ENCODE results near the gene MYO1A.

MYO1A gene

DNA sequence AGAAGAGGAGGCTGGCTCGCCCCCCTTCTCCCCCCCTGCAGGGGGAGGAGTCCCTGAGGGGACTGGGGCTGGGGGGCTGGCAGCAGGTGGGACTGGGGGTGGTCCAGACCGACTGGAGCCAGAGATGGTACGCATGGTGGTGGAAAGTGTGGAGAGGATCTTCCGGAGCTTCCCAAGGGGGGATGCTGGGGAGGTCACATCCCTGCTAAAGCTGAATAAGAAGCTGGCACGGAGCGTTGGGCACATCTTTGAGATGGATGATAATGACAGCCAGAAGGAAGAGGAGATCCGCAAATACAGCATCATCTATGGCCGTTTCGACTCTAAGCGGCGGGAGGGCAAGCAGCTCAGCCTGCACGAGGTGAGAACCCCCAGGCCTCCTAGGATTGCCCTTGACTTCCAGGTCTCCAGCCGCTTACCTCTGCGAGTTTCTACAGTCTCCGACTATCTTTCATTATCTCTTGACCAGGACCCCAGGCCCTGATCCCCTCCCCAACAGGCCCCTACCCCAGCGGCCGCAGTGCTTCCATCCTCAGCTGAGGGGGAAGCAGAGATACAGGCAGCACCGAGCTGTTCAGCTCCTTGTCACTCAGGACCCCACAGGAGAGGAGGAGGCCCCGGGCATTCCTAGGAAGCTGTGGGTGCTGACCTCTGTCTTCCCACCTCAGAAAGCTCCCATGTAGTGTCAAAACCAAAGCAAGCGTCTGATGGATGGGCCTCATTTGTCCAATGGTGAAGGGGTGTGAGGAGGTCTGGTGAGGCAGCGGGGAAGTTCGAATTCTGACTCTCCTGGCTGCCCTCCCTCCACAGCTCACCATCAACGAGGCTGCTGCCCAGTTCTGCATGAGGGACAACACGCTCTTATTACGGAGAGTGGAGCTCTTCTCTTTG, 42.0 kb upstream of the MYO1A start:
- ATAC-seq (replicated peaks) (no peak), DNase-seq (no peak)
- Mint-ChIP-seq H3K4me3 (no peak overlapping the region), H3K27ac (peak overlapping the region; percentile 76 to 91), H3K4me1 (ENCODE audit: low read depth in 2 of 2) (peaks cover 31 to 41% of the 10 kb centered on the region in 2 donors), H3K27me3 (no peaks in the 10 kb centered on the region), H3K36me3 (ENCODE audit: insufficient read depth) (peaks cover 29% of the 10 kb centered on the region), H3K9me3 (no peaks in the 10 kb centered on the region)

DNA sequence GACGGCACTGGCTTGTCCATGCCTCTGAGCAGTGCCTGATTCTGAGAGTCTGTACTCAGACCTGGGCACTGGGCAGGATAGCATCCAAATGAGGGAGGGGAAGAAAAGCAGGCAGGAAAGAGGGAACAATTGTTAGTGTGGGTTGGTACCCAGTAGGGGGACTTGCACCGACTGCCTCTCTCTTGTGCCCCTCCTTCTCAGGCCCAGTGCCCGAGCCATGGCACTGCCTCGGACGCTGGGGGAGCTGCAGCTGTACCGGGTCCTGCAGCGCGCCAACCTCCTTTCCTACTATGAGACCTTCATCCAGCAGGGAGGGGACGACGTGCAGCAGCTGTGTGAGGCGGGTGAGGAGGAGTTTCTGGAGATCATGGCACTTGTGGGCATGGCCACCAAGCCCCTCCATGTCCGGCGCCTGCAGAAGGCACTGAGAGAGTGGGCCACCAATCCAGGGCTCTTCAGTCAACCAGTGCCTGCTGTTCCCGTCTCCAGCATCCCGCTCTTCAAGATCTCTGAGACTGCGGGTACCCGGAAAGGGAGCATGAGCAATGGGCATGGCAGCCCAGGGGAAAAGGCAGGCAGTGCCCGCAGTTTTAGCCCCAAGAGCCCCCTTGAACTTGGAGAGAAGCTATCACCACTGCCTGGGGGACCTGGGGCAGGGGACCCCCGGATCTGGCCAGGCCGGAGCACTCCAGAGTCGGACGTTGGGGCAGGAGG, 41.2 kb upstream of the MYO1A start:
- Mint-ChIP-seq H3K27me3 (no peaks in the 10 kb centered on the region), H3K36me3 (ENCODE audit: insufficient read depth) (peaks cover 24% of the 10 kb centered on the region)
- DNase-seq, result no peak

DNA sequence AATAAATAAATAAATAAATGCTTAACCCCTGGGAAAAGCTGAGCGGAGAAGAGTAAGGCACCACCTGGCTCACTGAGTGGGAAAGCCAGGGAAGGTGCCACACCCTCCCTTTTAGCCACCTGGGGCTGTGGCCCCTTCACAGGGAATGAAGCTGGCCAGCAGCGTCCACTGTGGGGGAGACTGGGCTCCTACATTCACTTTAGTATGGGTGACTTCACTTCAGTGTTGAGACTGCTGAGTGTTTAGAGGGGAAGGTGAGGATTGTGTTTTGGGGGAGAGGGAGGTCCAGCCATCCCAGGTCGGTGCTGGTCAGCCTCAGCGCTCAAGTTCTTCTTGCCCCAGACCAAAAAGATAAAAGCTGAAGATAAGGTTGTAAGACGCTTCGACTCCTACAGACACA, 40.6 kb upstream of the MYO1A start:
- Mint-ChIP-seq H3K36me3 (ENCODE audit: insufficient read depth) (peaks cover 22% of the 10 kb centered on the region), H3K9me3 (no peaks in the 10 kb centered on the region), H3K27ac (no peak overlapping the region), H3K4me3 (peak overlapping the region in 1 of 2 donors; percentile 95), H3K4me1 (ENCODE audit: low read depth in 2 of 2) (peaks cover 43 to 48% of the 10 kb centered on the region in 2 donors), H3K27me3 (no peaks in the 10 kb centered on the region)
- ATAC-seq (replicated peaks) (no peak), DNase-seq (no peak)

More for the DNA sequence above, 41.2 kb upstream of the MYO1A start:
- no peak for ATAC-seq (replicated peaks)
- peak overlapping the region; percentile 41 to 76 for H3K27ac Mint-ChIP-seq
- no peaks in the 10 kb centered on the region for H3K9me3 Mint-ChIP-seq
- peak overlapping the region in 1 of 2 donors; percentile 14 for H3K4me3 Mint-ChIP-seq
- peaks cover 38 to 44% of the 10 kb centered on the region in 2 donors for H3K4me1 Mint-ChIP-seq (ENCODE audit: low read depth in 2 of 2)

DNA sequence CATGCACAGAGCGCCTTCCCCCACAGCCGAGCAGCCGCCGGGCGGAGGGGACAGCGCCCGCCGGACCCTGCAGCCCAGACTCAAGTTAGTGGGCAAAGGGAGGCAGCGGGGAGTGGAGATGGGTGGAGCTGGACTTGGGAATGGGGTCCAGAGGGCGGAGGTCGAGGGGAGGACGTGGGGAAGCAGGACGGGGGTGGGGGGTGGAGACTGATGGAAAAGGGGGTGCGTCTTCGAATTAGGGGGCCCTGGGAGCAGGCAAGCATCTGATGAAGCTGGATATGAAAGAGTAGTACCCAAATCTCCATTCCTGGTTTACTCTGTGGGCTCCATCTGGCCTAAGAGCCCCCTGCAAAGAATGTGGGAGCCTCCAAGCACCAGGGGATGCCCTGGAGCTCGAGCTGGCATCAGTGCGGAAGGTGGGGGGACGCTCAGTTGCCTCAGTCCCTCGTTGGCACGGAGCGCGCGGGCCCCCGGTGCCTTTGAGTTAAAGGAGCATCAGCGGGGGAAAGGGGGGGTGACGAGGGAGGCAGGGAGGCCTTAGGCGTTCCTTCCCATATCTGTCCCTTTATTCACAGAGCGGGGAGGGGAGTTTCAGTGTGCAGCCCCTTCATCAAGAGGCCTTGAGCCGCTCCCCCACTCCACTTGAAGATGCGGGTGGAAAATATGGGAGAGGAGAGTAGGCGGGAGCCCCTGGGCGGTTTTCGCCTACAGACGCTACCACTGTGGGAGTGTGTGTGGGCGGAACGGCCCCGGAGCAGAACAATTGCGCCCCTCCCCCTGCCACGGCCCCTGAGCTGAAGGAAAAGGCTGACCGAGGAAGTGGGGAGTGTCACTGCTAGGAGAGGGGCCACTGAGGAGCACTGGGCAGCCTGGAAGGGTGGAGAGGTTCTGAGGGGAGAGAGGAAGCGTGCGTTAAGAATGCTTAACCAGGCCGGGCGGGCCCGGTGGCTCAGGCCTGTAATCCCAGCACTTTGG, 39.6 kb upstream of the MYO1A start:
- H3K36me3 Mint-ChIP-seq (ENCODE audit: insufficient read depth), result peaks cover 19% of the 10 kb centered on the region
- peak in 1 of 3 experiments; percentile 15 for DNase-seq

DNA sequence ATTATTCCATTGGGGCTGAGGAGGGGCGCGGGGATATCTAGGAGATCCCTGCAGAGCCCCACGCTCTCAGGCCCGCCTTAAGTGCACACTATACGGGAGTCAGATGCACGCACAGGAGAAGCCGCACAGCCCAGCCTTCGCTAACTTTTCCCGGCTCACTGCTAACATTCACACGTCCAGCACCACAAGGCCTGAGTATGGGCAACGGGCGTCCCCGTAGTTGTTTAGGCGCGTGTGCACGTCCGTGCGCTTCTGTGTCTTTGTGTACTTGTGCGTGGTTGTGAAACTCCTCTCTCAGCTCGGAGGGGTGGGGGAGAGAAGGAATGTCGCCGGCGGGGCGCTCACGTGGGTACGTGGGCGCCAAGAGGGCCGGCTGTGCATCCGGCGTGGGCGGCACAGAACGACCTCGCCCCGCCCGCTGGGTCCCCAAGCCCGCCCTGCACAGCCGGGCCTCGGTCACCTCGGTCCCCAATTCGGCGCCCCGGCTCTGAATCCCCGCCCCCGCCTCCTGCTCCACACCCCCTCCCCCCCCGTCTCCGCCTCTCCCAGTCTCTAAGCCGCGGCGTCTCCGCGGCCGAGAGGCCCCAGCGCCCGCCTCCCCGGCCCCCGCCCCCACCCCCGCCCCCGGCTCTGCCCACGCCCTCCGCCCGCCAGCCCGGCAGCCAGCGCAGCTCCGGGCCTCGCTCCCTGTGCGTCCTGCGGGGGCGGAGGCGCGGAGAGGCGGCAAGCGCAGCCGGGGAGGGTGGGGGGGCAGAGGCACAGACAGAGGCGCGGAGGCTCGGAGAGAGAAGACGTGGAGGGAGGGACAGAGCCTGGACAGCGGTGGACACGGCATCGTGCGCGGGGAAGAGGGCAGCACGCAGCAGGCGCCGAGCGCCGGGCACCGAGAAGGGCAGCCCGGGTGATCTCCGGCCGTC, 38.7 kb upstream of the MYO1A start, which contains the start of gene NAB2:
Gene NAB2, plus strand, starts transcription at position 761 of the 917 bp plus-strand sequence. CDS start 158 bp downstream, outside the sequence.
- H3K4me3 Mint-ChIP-seq, result peak within 1 kb of the TSS; percentile 93 to 95
- no peaks in the 10 kb centered on the region for H3K9me3 Mint-ChIP-seq
- peaks cover 39 to 49% of the 10 kb centered on the region in 2 donors for H3K4me1 Mint-ChIP-seq (ENCODE audit: low read depth in 2 of 2)
- H3K36me3 Mint-ChIP-seq (ENCODE audit: insufficient read depth), result peaks cover 19% of the 10 kb centered on the region
- no peaks in the 10 kb centered on the region for H3K27me3 Mint-ChIP-seq
- peak; percentile 73 for ATAC-seq (replicated peaks)
- DNase-seq, result peak; percentile 80 to 88 (median 86)
- H3K27ac Mint-ChIP-seq, result peak within 1 kb of the TSS; percentile 96

More for the DNA sequence above, 39.6 kb upstream of the MYO1A start:
- peak overlapping the region; percentile 54 to 86 for H3K27ac Mint-ChIP-seq
- H3K27me3 Mint-ChIP-seq, result no peaks in the 10 kb centered on the region
- H3K4me1 Mint-ChIP-seq (ENCODE audit: low read depth in 2 of 2), result peaks cover 43 to 51% of the 10 kb centered on the region in 2 donors
- ATAC-seq (replicated peaks), result no peak
- H3K4me3 Mint-ChIP-seq, result peak overlapping the region; percentile 93 to 95
- H3K9me3 Mint-ChIP-seq, result no peaks in the 10 kb centered on the region

DNA sequence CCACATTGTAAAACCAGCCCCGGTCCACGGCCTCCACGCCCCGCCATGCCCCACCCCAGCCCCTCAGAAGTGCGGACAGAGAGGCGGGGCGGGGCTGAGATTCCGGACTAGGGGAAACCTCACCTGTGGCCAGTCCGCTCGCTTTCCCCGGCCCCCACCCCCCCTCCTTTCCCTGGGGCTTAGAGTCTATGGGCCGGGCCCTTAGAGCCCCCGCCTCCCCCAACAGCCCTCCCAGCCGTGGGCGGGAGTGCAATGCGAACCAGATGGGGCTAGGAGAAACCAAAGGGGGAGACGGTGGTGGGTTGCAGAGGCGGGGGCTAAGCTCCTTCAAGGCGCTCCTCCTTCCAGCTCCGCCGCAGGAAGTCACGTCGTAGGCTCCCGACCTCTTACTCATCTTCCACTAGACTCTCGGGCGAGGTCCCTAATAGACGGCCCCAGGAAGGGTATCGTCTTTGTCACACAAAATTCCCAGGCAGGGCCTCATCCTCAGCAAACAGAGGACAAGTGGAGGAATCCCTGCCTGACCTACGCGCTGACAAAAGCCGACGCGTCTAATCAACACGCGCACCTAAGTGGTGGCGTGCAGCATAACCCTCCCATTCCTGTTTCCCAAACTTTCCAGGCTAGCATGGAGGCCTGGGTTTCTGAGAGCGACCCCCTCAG, 37.9 kb upstream of the MYO1A start:
- H3K4me3 Mint-ChIP-seq, result peak overlapping the region; percentile 93 to 95
- H3K27ac Mint-ChIP-seq, result peak overlapping the region; percentile 96
- peak; percentile 45 for ATAC-seq (replicated peaks)
- peaks cover 35 to 44% of the 10 kb centered on the region in 2 donors for H3K4me1 Mint-ChIP-seq (ENCODE audit: low read depth in 2 of 2)
- H3K36me3 Mint-ChIP-seq (ENCODE audit: insufficient read depth), result peaks cover 14% of the 10 kb centered on the region
- H3K27me3 Mint-ChIP-seq, result no peaks in the 10 kb centered on the region
- H3K9me3 Mint-ChIP-seq, result no peaks in the 10 kb centered on the region
- peak; percentile 49 to 64 (median 61) for DNase-seq

DNA sequence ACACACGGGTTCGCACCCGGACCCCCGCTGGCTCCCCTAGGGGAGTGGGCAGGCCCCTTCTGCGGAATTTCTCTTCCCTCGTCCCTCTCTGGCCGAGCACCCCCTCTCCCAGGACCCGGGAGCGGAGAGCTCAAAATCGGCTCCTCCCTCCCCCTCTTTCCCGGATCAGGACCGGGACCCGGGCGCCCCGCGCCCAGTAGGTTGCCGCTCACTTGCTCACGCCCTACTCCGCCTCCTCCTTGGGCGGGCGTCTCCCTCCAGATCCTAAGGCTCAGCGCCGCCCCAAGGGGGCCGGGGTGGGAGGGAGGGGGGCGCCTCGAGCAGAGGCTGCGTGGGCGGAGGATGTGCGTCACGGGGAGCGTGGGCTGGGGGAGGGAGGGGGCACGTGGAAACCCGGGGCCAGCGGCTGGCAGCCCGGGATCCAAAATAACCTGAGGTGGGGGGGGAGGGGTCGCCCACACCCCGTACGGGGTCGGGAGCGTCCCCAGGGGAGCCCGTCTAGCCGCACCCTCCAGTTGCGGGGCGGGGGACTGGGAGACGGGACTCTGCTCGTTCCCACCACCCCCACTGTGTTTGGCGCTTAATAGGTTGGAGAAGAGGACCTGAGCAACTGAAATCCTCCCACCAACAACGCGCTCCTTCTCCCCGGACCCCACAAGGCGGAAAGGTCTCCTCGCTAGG, 37.2 kb upstream of the MYO1A start:
- H3K9me3 Mint-ChIP-seq, result no peaks in the 10 kb centered on the region
- H3K4me3 Mint-ChIP-seq, result peak overlapping the region; percentile 93 to 95
- peaks cover 32 to 40% of the 10 kb centered on the region in 2 donors for H3K4me1 Mint-ChIP-seq (ENCODE audit: low read depth in 2 of 2)
- ATAC-seq (replicated peaks), result peak; percentile 56
- peaks cover 14% of the 10 kb centered on the region for H3K36me3 Mint-ChIP-seq (ENCODE audit: insufficient read depth)
- peak; percentile 70 to 77 (median 74) for DNase-seq
- H3K27ac Mint-ChIP-seq, result peak overlapping the region; percentile 96
- H3K27me3 Mint-ChIP-seq, result no peaks in the 10 kb centered on the region

DNA sequence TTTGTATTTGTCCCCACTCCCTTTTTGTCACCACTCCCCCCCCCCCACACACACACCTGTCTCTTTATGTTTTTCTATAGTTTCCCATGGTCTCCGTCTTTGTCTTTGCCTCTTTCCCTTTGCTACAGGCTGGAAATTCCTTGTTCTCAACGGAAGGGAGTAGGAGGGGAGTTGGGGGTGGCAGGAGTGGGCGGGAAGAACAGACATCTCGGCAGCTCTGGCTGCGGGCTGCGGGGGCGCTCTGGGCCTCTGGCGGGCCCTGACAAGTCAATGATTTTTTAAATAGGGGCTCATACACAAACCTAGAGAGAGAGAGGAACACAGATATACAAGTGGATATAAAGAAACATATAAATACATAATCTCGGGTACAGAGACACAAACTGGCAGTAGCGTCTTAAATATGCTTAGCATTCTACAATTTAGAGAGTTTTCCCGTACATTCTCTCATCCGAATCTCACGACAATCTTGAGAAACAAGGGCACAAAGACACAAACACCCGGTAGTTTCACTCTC, 36.6 kb upstream of the MYO1A start:
- H3K27ac Mint-ChIP-seq, result peak overlapping the region; percentile 96
- peaks cover 32 to 37% of the 10 kb centered on the region in 2 donors for H3K4me1 Mint-ChIP-seq (ENCODE audit: low read depth in 2 of 2)
- DNase-seq, result peak in 1 of 3 experiments; percentile 31
- H3K36me3 Mint-ChIP-seq (ENCODE audit: insufficient read depth), result peaks cover 14% of the 10 kb centered on the region
- H3K9me3 Mint-ChIP-seq, result no peaks in the 10 kb centered on the region
- no peaks in the 10 kb centered on the region for H3K27me3 Mint-ChIP-seq
- peak; percentile 7 for ATAC-seq (replicated peaks)
- H3K4me3 Mint-ChIP-seq, result peak overlapping the region; percentile 93 to 95

DNA sequence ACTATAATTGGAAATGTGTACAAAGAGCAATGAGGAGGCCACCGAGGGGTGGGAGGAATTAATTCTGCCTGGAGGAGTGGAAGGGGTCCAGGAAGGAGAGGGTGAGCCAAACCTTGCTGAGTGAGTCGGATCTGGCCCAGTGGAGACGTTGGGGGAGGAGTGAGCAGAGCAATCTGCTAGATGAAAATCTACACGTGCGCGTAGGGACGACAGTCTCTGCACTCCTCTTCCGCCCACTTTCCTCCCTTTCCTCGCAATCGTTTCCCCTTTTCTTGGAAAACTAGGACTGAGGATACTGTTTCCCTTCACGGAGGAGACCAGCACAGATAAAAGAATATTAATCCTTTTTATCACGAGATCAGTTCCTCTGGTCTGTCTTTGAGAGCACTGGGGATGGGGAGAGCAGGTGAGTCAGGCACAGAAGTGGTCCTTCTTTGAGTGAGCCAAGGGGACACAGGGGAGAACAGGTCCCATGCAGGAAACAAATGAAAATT, 36.1 kb upstream of the MYO1A start:
- H3K4me1 Mint-ChIP-seq (ENCODE audit: low read depth in 2 of 2), result peaks cover 32 to 34% of the 10 kb centered on the region in 2 donors
- peaks cover 14% of the 10 kb centered on the region for H3K36me3 Mint-ChIP-seq (ENCODE audit: insufficient read depth)
- H3K27ac Mint-ChIP-seq, result peak overlapping the region; percentile 96
- H3K27me3 Mint-ChIP-seq, result no peaks in the 10 kb centered on the region
- DNase-seq (no peak), ATAC-seq (replicated peaks) (no peak)
- peak overlapping the region; percentile 93 to 95 for H3K4me3 Mint-ChIP-seq
- H3K9me3 Mint-ChIP-seq, result no peaks in the 10 kb centered on the region

DNA sequence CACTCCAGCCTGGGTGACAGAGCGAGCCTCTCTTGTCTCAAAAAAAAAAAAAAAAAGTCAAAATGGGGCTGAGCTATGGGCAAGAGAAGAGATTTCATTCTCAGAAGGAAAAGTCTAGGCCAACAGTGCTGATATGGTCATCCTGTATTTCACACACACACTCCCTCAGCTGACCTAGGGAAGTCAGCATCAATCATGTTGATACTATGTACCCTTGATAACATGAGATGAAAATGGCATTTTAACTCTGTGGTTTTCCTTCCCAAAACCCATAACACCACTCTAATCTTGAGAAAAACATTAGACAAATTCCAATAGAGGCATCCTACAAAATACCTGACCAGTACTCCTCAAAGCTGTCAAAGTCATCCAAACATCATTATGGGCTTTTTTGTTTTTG, 30.9 kb upstream of the MYO1A start:
- no peak for DNase-seq
- H3K36me3 Mint-ChIP-seq (ENCODE audit: insufficient read depth), result peaks cover 13% of the 10 kb centered on the region
- H3K4me1 Mint-ChIP-seq (ENCODE audit: low read depth in 2 of 2), result peaks cover 10 to 15% of the 10 kb centered on the region in 2 donors
- no peaks in the 10 kb centered on the region for H3K9me3 Mint-ChIP-seq
- no peak for ATAC-seq (replicated peaks)
- no peak overlapping the region for H3K4me3 Mint-ChIP-seq
- H3K27ac Mint-ChIP-seq, result no peak overlapping the region
- no peaks in the 10 kb centered on the region for H3K27me3 Mint-ChIP-seq

DNA sequence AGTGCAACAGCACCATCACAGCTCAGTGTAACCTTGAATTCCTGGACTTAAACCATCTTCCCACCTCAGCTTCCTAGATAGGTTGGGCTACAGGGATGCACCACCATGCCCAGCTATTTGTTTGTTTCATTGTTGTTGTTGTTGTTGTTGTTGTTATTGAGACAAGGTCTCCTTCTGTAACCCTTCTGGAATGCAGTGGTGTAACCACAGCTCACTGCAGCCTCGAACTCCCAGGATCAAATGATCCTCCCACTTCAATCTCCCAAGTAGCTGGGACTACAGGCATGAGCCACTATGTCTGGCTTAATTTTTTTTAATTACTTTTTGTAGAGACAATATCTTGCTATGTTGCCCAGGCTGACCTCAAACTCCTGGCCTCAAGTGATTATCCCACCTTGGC, 29.9 kb upstream of the MYO1A start:
- DNase-seq, result no peak
- no peak for ATAC-seq (replicated peaks)
- peak overlapping the region in 1 of 2 donors; percentile 97 for H3K27ac Mint-ChIP-seq
- H3K9me3 Mint-ChIP-seq, result no peaks in the 10 kb centered on the region
- no peaks in the 10 kb centered on the region for H3K27me3 Mint-ChIP-seq
- H3K4me1 Mint-ChIP-seq (ENCODE audit: low read depth in 2 of 2), result peaks cover 7 to 10% of the 10 kb centered on the region in 2 donors
- H3K36me3 Mint-ChIP-seq (ENCODE audit: insufficient read depth), result peaks cover 13% of the 10 kb centered on the region
- H3K4me3 Mint-ChIP-seq, result no peak overlapping the region
